GM23338 (cell line): Measurements from ENCODE around the gene IMPG2. TPM values are rescaled to one million over a fixed set of nuclear protein-coding genes. Genes with fewer than 3 reads are reported as not detected.
"Not testable (repeated sequence)": the region's sequence is repeated elsewhere in the genome, so short reads cannot be mapped to it uniquely, and the experiment has no call there.

ENCODE experiments used
- ATAC-seq: fragments of 200-7000 bp; cut with Tn5 transposase; 3 replicates; pipeline ENCODE4 v1.9.1; 2020
- DNase-seq: peaks from one replicate; pipeline ENCODE4 v3.0.0-alpha.2; 2015; ENCODE audit warnings: low spot score
- H2AFZ ChIP-seq: fragments of 200-600 bp; sonication (generic); 2 replicates; pipeline ENCODE4 v1.8.0; 2016; ENCODE audit warnings: antibody characterized with exemption, mild to moderate bottlenecking, moderate library complexity
- H3F3A ChIP-seq: fragments of 200-600 bp; sonication (generic); replicated peaks from 2 replicates; pipeline ENCODE4 v1.8.0; 2017; ENCODE audit warnings: antibody characterized with exemption, mixed run types, low read depth
- H3K27ac ChIP-seq: fragments of 200-600 bp; sonication (generic); 2 replicates; pipeline ENCODE4 v1.6.1; 2016; ENCODE audit warnings: low read depth
- H3K27me3 ChIP-seq: fragments of 200-600 bp; sonication (generic); 2 replicates; pipeline ENCODE4 v1.8.0; 2016; ENCODE audit warnings: mild to moderate bottlenecking, mixed run types, moderate library complexity; ENCODE audit not compliant: insufficient read depth
- H3K36me3 ChIP-seq: fragments of 200-600 bp; sonication (generic); 2 replicates; pipeline ENCODE4 v1.8.0; 2016; ENCODE audit warnings: mild to moderate bottlenecking; ENCODE audit not compliant: insufficient read depth
- H3K4me1 ChIP-seq: fragments of 200-600 bp; sonication (generic); 2 replicates; pipeline ENCODE4 v1.8.0; 2016; ENCODE audit warnings: mild to moderate bottlenecking, moderate library complexity; ENCODE audit not compliant: insufficient read depth
- H3K4me2 ChIP-seq: fragments of 200-600 bp; sonication (generic); 2 replicates; pipeline ENCODE4 v1.7.1; 2017; ENCODE audit warnings: mixed run types
- H3K4me3 ChIP-seq: fragments of 200-600 bp; sonication (generic); 2 replicates; pipeline ENCODE4 v1.6.1; 2016; ENCODE audit warnings: mixed run types
- H3K79me2 ChIP-seq: fragments of 200-600 bp; sonication (generic); replicated peaks from 2 replicates; pipeline ENCODE4 v1.8.0; 2017; ENCODE audit warnings: mild to moderate bottlenecking; ENCODE audit not compliant: insufficient read depth
- H3K9me2 ChIP-seq: fragments of 200-600 bp; sonication (generic); 2 replicates; pipeline ENCODE4 v1.8.0; 2017; ENCODE audit not compliant: insufficient read depth
- H4K20me1 ChIP-seq: fragments of 200-600 bp; sonication (generic); replicated peaks from 2 replicates; pipeline ENCODE4 v1.8.0; 2017; ENCODE audit warnings: mild to moderate bottlenecking; ENCODE audit not compliant: insufficient read depth
- H3K27ac Mint-ChIP-seq: 2 replicates; pipeline ENCODE4 v1.8.0; 2020; ENCODE audit warnings: inconsistent platforms, mild to moderate bottlenecking, moderate library complexity, mixed read lengths
- H3K27me3 Mint-ChIP-seq: 3 replicates; pipeline ENCODE4 v1.8.0; 2022; ENCODE audit warnings: low read depth, mild to moderate bottlenecking, moderate library complexity, mixed read lengths, inconsistent platforms; ENCODE audit not compliant: insufficient read depth, poor library complexity
- H3K36me3 Mint-ChIP-seq: 3 replicates; pipeline ENCODE4 v1.8.0; 2021; ENCODE audit warnings: low read depth, mild to moderate bottlenecking, inconsistent platforms, moderate library complexity, mixed read lengths
- H3K4me1 Mint-ChIP-seq: 3 replicates; pipeline ENCODE4 v1.8.0; 2020; ENCODE audit warnings: mild to moderate bottlenecking, inconsistent platforms, mixed read lengths
- H3K4me3 Mint-ChIP-seq: 3 replicates; pipeline ENCODE4 v1.8.0; 2021; ENCODE audit warnings: moderate library complexity, mild to moderate bottlenecking, inconsistent platforms, mixed read lengths
- H3K9me3 Mint-ChIP-seq: 3 replicates; pipeline ENCODE4 v1.8.0; 2020; ENCODE audit warnings: moderate library complexity, mild to moderate bottlenecking, inconsistent platforms, mixed read lengths
- ETS1 ChIP-seq: IDR thresholded peaks from 2 replicates; pipeline ENCODE4 v1.6.1; 2016; ENCODE audit warnings: antibody characterized with exemption
- JUNB ChIP-seq: IDR thresholded peaks from one replicate; pipeline ENCODE4 v1.6.1; 2016; ENCODE audit warnings: antibody characterized with exemption; ENCODE audit not compliant: unreplicated experiment
- NANOG ChIP-seq: IDR thresholded peaks from 2 replicates; pipeline ENCODE4 v1.6.1; 2016; ENCODE audit warnings: antibody characterized with exemption, borderline replicate concordance
- POLR2AphosphoS5 ChIP-seq: IDR thresholded peaks from 2 replicates; pipeline ENCODE4 v1.6.1; 2016; ENCODE audit warnings: antibody characterized with exemption, low read depth
- REST ChIP-seq: IDR thresholded peaks from one replicate; pipeline ENCODE4 v1.6.1; 2018; ENCODE audit warnings: antibody characterized with exemption; ENCODE audit not compliant: unreplicated experiment
- STAT1 ChIP-seq: IDR thresholded peaks from one replicate; pipeline ENCODE4 v1.6.1; 2016; ENCODE audit warnings: antibody characterized with exemption; ENCODE audit not compliant: unreplicated experiment
- ZNF462 ChIP-seq: fragments of 250-450 bp; sonication (Bioruptor Pico); IDR thresholded peaks from 2 replicates; pipeline ENCODE4 v1.5.0; 2020; ENCODE audit warnings: mild to moderate bottlenecking, moderate library complexity
- polyA plus RNA-seq: library from polyadenylated mRNA; unstranded; fragments of >200 nt; fragmentation: Nextera tagmentation; extraction: Ambion mirVana; gene quantifications from 2 replicates; pipeline ENCODE4 v1.2.1, GENCODE V29; 2016
- total RNA-seq: library from RNA; depleted of rRNA; stranded (reverse); fragments of >200 nt; shearing (Covaris generic); gene quantifications from 2 replicates; pipeline ENCODE4 v1.2.3, GENCODE V29; 2014

Gene IMPG2
- total and polyA plus RNA-seq, 2 experiments from 2014 or later: not detected

GRCh38 chr3:101311676-101312075 is 8.7 kb downstream of the IMPG2 start (continued):
- TF ChIP-seq REST (no peak), ZNF462 (CRISPR knock-in tag) (no peak), NANOG (no peak)

- Histone ChIP-seq H3K27me3 (no peaks in the 10 kb centered on the region), H3K9me2 (no peaks in the 10 kb centered on the region), H3K36me3 (no peaks in the 10 kb centered on the region), H3K27ac (no peak overlapping the region), H3K4me1 (no peaks in the 10 kb centered on the region), H3K4me2 (no peak overlapping the region), H4K20me1 (no peaks in the 10 kb centered on the region), H3K4me3 (no peak overlapping the region), H2AFZ (no peak overlapping the region), H3K79me2 (no peaks in the 10 kb centered on the region), H3F3A (no peaks in the 10 kb centered on the region)
- H3K36me3 Mint-ChIP-seq: peaks cover 23% of the 10 kb centered on the region
- no peaks in the 10 kb centered on the region for H3K4me1 Mint-ChIP-seq
- TF ChIP-seq ETS1 (no peak), JUNB (no peak), STAT1 (no peak), POLR2AphosphoS5 (no peak)
- DNase-seq (no peak), ATAC-seq (no peak)
- H3K27me3 Mint-ChIP-seq: peaks cover 3% of the 10 kb centered on the region
- H3K27ac Mint-ChIP-seq: no peak overlapping the region
- H3K9me3 Mint-ChIP-seq: peaks cover 32% of the 10 kb centered on the region
- no peak overlapping the region for H3K4me3 Mint-ChIP-seq
These were observed 9.4 kb downstream of the IMPG2 start for GRCh38 chr3:101310978-101311375.

GRCh38 chr3:101308147-101308772 is 12.1 kb downstream of the IMPG2 start:
- not testable (repeated sequence) for DNase-seq, H3K4me3 ChIP-seq

More at GRCh38 chr3:101308147-101308772, 12.1 kb downstream of the IMPG2 start:
- H3K27me3 Mint-ChIP-seq, H3K4me3 Mint-ChIP-seq, H3K27me3 ChIP-seq, H3K4me1 Mint-ChIP-seq, H3K27ac Mint-ChIP-seq, H2AFZ ChIP-seq, H3K27ac ChIP-seq, H3K36me3 ChIP-seq, H3F3A ChIP-seq, H3K9me2 ChIP-seq, H4K20me1 ChIP-seq, H3K4me2 ChIP-seq, ATAC-seq, H3K4me1 ChIP-seq, H3K79me2 ChIP-seq: not testable (repeated sequence)
- peaks cover 32% of the 10 kb centered on the region for H3K9me3 Mint-ChIP-seq
- peaks cover 23% of the 10 kb centered on the region for H3K36me3 Mint-ChIP-seq
